ENCODE data around the gene ZDHHC19.
A peak's percentile ranks its signal among the peaks of the same experiment; 100 is the strongest.
"Not testable (repeated sequence)": the region's sequence is repeated elsewhere in the genome, so short reads cannot be mapped to it uniquely, and the experiment has no call there.

ZDHHC19 gene, protein sequence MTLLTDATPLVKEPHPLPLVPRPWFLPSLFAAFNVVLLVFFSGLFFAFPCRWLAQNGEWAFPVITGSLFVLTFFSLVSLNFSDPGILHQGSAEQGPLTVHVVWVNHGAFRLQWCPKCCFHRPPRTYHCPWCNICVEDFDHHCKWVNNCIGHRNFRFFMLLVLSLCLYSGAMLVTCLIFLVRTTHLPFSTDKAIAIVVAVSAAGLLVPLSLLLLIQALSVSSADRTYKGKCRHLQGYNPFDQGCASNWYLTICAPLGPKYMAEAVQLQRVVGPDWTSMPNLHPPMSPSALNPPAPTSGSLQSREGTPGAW

DNA sequence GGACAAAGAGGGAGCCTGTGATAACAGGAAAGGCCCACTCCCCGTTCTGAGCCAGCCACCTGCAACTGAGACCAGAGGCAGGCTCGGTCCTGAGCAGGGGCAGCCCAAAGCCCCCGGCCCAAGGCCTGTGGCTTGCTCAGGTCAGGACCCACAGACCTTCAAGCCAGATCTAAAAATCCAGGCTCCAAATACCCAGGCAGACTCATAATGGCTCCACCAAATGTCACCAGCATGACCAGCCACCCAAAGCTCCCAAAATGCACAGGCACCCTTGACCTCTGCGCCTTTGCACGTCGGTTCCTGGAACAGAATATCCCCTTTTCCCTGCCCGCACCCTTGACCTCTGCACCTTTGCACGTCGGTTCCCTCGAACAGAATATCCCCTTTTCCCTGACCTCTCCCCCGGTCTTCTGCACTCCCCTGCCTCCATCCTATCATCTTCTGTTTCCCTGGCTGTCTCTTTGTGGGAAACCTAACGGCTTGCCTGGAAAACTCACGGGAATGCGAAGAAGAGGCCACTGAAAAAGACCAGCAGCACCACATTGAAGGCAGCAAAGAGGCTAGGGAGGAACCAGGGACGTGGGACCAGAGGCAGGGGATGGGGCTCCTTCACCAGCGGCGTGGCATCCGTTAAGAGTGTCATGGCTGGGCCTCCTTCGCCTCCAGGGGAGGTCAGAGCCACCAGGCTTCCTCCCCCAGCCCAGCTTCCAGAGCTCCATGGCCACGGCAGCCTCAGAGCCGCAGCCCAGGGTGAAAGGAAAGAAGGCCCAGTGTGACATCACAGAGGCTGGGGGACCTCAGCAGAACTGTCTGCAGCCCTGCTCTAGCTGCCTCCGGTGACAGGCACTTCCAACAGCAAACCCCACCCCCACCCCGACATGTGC lies at the start of gene ZDHHC19:
Gene ZDHHC19, minus strand, starts transcription at position 728 of the 884 bp plus-strand sequence. Its CDS starts 85 bp downstream, at position 643.
- no peak for DNase-seq (ENCODE audit: low read depth)

DNA sequence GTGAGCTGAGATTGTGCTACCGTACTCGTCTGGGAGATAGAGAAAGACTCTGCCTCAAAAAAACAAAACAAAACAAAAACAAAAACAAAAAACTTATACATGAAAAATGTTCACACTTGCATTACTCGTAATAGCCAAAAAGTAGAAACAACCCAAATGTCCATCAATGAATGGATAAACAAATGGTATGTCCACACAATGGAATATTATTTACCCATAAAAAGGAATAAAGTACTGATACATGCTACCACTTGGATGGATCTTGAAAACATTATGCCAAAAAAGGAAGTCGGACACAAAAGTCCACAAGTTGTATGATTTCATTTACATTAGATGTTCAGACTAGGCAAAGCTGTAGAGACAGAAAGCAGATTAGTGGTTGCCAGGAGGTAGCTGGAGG lies 49.6 kb upstream of the ZDHHC19 start:
- DNase-seq (ENCODE audit: low read depth) = no peak

DNA sequence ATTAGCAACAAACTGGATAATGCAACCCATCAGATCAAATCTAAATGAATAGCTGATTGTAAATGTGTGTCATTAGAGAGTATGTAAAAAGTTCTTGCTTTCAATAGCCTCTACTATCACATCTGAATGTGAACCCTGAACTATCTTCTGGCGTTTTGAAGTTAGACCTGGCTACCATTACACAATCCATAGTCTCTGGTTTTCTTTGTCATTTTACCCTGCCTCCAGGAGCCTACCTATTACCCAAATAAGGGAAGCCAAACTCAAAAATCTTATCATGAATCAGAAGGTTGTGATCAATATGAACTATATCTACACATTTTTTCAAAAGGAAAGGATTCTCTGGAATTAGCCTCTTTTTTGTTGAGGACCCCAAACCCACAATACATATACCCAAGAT lies 44.6 kb upstream of the ZDHHC19 start:
- no peak for DNase-seq (ENCODE audit: low read depth)

DNA sequence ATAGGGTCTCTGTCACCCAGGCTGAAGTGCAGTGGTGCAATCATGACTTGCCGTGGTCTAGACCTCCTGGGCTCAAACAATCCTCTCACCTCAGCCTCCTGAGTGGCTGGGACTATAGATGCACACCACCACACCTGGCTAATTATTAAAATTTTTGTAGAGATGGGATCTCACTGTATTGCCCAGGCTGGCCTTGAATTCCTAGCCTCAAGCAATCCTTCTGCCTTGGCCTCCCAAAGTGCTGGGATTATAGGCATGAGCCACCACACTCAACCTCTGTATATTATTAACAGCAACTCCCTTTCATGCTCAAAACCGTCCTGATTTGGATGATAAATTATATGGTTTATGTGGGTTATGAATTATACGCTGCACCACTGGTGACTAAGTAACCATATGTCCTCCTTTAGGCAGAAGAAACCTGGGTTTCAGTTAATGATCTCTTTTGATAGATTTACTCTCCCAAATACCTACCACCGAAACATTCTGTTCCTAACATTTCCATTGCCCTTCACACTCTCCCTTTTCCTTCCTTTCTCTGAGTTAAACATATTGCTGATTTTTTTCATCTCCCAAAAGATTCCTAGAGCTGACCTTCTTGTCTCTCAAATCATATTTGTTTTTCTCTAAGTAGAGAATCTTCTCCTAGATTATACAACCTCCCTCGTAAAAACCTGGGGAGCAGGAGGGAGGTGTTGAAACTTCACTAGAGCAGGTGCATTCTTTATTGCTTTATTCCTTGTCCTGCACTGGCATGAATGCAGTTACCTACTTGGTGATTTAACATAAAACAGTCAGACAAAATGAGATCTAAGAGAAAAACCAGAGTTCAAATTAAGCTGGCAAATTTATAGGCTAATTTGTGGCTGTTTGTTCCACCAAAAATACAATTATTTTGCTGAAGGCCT lies 43.4 kb upstream of the ZDHHC19 start:
- no peak for DNase-seq (ENCODE audit: low read depth)

DNA sequence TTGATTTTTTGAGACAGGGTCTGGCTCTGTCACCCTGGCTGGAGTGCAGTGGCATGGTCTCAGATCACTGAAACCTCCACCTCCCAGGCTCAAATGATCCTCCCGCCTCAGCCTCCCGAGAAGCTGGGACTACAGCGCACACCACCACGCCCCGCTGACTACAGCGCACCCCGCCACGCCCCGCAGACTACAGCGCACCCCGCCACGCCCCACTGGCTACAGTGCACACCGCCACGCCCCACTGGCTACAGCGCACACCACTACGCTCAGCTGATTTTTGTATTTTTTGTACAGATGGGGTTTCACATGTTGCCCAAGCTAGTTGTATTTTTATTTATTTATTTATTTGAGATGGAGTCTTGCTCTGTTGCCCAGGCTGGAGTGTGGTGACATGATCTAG lies 40.7 kb upstream of the ZDHHC19 start:
- no peak for DNase-seq (ENCODE audit: low read depth)

DNA sequence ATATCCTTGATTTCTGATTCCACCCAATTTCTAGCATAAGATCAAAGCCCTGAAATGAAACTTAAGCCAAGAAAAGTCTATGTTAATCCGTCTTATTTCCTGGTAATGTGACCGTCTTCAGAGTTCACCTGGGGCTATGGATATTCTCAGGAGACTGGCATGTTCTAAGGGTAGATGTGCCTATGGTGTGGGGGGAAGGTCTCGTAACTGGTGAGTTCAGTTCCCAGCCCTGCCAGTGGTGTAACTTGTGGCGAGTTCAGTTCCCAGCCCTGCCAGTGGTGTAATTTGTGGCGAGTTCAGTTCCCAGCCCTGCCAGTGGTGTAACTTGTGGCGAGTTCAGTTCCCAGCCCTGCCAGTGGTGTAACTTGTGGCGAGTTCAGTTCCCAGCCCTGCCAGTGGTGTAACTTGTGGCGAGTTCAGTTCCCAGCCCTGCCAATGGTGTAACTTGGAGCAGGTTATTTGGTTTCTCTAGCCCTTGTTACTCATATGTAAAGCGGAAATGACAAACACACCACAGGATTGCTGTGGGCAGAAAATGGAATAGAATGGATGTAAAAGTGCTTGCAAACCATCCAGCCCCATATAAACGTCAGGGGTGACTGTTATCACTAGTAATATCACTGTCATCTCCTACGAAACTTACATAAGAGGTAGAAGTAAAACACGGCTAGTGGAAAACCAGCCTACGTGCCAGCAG lies 35.6 kb upstream of the ZDHHC19 start:
- DNase-seq (ENCODE audit: low read depth) = peak; percentile 99

DNA sequence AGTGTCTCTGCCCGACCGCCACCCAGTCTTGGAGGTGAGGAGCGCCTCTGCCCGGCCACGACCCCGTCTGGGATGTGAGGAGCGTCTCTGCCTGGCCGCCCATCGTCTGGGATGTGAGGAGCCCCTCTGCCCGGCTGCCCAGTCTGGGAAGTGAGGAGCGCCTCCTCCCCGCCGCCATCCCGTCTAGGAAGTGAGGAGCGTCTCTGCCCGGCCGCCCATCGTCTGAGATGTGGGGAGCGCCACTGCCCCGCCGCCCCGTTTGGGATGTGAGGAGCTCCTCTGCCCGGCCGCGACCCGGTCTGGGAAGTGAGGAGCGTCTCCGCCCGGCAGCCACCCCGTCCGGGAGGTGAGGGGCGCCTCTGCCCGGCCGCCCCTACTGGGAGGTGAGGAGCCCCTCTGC lies 33.0 kb upstream of the ZDHHC19 start:
- DNase-seq (ENCODE audit: low read depth) = not testable (repeated sequence)

DNA sequence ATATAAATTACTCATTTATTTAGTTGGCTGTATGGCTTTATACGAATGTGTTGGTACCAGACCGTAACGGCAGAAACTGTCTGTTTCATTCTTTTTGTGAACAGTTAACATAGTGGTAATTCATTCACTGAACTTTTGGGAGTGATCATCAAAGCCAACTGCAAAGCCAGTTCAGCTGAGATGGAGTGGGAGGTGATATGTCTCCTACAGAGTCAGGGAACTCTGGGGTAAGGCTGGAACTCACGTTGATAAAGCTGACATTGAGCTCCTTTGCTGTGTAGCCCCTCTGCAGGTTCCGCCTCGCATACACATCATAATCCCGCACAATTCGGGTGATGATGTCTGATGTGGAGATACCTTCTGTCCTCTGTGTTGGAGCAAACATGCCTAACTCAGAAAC lies 30.5 kb upstream of the ZDHHC19 start:
- DNase-seq (ENCODE audit: low read depth) = no peak

DNA sequence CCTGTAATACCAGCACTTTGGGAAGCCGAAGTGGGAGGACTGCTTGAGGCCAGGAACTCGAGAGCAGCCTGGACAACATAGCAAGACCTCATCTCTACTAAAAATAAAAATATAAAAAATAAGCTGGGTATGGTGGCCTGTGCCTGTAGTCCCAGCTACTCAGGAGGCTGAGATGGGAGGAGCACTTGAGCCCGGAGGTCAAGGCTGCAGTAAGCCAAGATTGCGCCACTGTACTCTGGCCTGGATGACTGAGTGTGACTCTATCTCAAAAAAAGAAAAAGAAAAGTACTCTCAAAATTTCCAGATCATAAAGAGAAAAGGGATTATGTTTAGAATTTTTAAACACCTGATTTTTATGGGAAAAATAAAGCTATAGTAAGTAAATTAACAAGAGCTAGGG lies 29.2 kb upstream of the ZDHHC19 start:
- no peak for DNase-seq (ENCODE audit: low read depth)

DNA sequence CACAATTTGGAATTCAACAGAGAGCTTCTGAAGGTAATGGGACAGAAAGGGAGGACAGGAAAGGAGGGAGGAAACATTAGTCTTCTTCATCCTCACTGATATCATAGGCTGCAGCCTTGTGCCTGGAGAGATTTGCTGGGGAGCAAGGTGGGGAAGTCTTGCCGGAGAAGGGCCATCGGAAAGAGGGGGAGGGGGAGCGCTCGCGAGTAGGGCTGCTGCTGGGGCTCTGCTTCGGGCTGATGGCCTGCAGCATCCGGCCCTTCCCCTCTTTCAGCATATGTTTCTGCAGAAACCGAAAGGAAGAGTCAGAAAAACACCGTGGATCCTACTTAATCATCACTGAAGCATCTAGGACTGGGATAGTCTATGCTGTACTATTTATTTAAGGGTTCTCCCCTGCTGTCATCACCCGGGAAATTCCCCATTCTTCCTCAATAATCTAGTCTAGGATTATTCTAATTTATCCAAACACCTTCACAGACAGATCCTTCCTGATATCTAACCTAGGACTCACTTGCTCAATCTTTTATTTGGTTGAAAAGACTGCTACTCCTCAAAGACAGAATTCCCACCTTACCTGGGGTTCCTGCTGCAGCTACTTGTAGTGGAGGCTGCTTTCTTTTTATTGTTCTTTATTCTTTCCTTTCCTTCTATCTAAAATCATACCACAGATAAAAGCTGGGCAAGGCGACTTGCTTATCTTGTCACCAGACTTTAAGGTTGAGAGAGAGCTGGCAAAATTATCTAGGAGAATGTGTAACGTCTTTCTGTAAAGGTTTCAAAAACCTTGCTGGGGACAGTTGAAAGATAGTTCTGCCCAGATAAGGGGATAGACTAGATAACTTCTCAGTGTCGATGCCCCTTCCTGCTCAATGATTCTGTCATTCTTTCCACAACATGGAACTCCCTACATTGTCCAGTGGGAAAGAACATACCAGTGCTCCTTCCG lies 27.7 kb upstream of the ZDHHC19 start:
- peak; percentile 74 for DNase-seq (ENCODE audit: low read depth)

DNA sequence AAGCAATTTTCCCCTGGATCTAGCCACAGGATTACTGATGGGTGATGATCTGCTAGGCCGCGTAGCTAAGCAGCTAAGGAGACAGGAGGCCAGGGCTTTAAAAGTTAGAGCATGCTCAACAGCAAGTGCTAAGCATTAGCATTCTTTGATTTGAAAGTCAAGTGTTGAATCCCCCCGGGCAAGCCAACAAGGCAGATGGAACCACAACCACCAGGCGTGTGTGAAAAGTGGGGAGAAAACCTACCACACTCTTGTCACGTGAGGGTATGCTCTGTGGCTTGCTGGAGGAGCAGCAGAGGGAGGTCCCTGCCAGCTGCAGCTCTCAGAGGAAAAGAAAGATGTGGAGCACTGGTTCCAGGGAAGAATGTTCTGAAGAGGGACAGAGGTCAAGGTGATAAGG lies 26.0 kb upstream of the ZDHHC19 start:
- no peak for DNase-seq (ENCODE audit: low read depth)

DNA sequence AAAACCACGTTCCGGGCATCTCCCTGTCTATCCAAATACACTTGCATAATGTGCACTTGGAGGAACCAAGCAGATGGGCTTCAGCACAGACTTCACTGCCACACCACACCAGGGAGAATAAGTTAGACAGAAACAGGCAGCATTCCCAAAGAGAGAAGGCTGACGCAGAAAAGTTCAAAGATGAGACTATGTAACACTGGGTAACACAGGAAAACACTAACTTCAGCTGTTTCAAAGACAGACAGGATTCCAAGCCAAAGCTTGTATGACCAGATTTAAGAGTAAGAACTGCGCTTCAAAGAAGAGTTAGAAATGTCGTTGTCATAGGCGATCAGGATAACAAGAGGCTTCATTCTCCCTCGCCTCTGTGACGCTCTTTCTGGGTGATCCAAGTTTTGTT lies 25.0 kb upstream of the ZDHHC19 start:
- DNase-seq (ENCODE audit: low read depth) = no peak

DNA sequence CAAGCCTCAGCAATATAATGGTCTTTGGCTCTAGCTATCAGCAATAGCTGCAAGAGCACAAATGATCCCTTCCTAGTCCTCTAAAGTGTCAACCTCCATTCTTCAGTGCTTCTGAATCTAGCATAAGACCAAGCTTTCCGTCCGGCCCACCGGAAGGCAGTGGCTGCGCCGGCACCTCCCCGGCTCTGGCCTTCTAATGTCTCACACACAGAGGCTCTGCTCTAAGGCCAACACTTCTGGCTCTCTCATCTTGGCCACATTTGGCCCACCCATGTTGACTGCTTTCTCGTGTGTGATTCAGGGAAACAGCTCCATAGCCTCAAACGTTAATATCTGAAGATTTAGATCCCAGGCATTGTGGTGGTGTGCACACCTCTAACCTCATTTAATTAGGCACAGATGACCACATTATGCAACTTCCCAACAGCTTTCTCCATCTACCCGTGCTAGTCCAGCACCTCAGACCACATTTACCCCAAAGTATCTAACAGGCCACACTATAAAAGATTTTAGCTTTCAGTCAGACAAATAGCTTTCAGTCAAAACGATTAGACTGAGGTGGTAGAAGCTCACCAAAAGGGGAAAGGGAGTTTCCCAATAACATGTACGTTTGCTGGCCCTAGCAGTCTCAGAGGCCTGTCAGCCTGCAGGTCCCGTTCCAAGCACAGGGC lies 24.4 kb upstream of the ZDHHC19 start:
- DNase-seq (ENCODE audit: low read depth) = no peak

DNA sequence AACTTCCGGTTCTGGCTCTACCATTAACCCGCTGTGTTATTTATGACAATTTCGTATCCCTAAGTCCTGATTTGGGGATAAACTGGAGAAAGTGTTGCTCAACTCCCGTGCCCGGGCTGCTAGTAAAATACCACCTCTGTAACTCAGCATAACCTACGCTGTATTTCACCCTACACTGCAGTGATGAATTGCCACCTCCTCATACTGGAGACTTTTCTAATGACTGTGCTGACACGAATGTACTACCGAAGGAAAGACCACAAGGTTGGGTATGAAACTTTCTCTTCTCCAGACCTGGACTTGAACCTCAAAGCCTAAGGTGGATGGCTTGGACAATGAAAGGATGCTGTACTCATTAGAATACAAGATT lies 21.7 kb upstream of the ZDHHC19 start:
- DNase-seq (ENCODE audit: low read depth) = no peak

DNA sequence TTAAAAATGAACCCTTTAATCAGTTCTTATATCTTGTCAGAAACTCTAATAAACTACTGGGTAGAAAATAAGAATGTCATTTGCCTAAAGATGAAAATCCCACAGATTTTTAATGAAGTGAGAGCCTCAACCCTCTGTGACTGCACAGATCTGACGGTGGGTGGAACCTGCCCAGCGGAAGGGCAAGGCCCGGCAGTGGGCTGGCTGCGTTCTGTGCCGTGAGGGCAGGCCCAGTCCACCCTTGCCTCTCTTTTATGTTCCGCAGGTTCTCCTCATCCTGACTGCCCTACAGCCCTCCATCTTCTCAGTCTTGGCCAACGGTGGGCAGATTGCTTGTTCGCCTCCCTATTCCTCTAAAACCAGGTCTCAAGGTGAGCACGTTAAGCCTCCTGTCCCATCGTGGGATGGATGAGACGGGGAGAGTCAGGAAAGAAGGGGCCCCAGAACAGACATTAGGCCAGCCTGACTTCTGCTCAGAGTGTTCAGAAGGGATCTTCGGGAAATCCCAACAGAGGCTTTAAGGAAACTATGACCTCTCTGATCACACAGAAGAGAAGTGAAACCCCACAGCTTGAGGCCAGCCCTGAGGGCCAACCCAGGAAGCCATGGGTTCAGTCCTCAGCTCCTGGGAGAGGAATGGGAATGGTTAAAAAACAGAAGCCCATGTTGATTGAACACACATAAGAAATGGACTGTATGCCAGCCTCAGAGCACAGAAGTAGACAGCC lies 21.1 kb upstream of the ZDHHC19 start:
- no peak for DNase-seq (ENCODE audit: low read depth)

DNA sequence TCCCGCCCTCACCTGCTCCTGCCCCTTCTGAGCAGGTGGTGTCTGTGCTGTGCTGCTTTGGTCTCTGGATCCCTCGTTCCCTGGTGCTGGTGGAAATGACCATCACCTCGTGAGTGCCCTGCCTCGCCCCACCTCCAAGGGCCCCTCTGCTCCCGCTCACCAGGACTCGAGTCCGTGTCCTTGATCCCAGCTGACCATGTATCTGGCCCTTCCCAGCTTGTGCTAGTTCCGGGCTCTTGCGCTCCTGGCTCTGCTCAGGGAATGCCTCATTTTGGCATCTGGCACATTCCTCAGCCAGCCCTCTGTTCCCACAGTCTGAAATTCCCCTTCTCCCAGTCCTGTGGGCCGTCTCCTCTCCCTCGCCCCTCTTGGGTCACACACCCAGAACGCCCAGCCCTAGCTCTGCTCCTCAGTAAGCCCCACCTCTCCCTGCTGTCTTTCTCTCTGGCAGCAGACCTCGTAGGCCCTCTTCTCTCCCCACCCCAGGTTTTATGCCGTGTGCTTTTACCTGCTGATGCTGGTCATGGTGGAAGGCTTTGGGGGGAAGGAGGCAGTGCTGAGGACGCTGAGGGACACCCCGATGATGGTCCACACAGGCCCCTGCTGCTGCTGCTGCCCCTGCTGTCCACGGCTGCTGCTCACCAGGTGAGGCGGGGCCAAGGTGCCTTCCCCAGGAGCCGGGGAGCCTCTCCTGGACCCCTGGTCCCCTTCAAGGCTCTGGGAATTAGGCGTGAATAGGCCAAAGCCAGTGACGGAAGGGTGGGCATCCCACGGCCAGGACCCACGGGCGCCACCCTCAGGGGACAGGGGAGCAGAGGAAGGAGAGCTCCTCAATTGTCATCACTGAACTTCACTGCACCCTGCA lies 16.7 kb upstream of the ZDHHC19 start:
- DNase-seq (ENCODE audit: low read depth) = no peak

DNA sequence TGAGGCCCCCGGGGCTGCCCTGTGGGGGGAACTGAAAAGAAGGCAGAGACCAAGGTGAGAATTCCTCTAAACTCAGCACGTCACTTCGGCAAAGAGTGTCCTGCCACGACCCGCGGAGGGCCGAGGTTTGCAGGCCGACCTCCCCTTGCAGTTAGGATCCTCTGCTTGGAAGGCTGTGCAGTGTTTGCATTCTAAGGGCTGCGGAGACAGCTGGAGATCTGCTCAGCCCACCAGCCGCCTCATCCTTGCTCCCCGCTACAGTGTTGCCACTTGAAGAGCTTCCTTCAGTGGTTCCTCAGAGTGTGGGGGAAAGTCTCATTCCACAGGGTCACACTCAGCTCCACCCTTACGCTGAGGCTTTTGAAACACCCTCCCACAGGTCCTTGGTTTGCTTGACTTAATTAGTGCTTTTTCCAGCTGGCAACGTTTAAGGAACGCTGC lies 15.9 kb upstream of the ZDHHC19 start:
- DNase-seq (ENCODE audit: low read depth) = no peak

DNA sequence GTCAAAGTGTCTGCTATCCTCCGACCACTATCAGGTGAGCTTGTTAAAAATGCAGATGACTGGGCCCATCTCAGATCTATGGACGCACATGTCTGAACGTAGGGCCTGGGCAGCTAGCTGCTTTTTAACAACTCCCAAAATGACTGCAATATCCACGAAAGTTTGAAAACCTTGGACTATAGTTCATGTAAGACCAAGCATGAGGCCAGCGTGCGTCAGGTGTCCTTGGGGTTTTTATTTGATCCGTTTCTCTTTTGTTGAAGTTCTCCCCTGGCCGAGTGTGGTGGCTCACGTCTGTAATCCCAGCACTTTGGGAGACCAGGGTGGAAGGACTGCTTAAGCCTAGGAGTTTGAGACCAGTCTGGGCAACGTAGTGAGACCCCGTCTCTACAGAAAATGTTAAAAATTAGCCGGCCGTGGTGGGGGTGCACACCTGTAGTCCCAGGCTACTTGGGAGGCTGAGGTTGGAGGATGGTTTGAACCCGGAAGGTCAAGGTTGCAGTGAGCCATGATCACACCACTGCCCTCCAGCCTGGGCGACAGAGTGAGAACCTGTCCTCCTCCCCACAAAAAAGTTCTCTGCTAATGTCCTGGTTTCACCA lies 14.7 kb upstream of the ZDHHC19 start:
- no peak for DNase-seq (ENCODE audit: low read depth)
